DND-41 (cell line): Measurements from ENCODE around the gene LRRC72.

Experiments
- EZH2 ChIP-seq: IDR thresholded peaks from 3 replicates; pipeline ENCODE4 v1.6.1; 2012; ENCODE audit warnings: borderline replicate concordance, low read depth, mild to moderate bottlenecking, moderate library complexity, low read length, inconsistent platforms; ENCODE audit not compliant: severe bottlenecking
- TF ChIP-seq, protein P1 (sequence below): IDR thresholded peaks from 2 replicates; pipeline ENCODE4 v1.5.1; 2012; ENCODE audit warnings: borderline replicate concordance, low read length, moderate library complexity, mild to moderate bottlenecking; ENCODE audit not compliant: poor library complexity, severe bottlenecking; ENCODE audit errors: extremely low read depth

DNA sequence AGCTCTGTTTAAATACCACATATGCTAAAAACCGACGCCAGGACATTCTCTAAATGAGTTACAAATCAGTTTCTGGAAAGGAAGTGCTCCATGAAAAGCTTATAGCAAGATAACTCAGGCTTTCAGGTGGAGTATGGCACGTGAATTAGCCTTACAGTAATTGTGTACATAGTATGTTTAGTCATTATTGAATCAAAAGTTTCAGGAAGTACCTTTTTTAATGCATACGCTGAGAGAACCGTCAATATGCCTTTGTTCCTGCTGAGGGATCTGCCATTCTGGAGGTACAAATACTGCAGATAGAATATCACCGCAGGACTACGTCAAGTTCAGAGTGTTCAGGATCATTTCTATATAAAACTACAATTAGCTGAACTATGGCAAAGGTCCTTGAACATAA lies 73.2 kb downstream of the LRRC72 start:
- TF ChIP-seq, protein P1, sequence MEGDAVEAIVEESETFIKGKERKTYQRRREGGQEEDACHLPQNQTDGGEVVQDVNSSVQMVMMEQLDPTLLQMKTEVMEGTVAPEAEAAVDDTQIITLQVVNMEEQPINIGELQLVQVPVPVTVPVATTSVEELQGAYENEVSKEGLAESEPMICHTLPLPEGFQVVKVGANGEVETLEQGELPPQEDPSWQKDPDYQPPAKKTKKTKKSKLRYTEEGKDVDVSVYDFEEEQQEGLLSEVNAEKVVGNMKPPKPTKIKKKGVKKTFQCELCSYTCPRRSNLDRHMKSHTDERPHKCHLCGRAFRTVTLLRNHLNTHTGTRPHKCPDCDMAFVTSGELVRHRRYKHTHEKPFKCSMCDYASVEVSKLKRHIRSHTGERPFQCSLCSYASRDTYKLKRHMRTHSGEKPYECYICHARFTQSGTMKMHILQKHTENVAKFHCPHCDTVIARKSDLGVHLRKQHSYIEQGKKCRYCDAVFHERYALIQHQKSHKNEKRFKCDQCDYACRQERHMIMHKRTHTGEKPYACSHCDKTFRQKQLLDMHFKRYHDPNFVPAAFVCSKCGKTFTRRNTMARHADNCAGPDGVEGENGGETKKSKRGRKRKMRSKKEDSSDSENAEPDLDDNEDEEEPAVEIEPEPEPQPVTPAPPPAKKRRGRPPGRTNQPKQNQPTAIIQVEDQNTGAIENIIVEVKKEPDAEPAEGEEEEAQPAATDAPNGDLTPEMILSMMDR: no peak
- no peak for TF ChIP-seq EZH2
